MM.1S (cell line): ENCODE data around the gene DDX39B.

Source experiments
- DNase-seq: peaks from one replicate; pipeline ENCODE4 v3.0.0-alpha.2; 2015
- H2AFZ ChIP-seq: fragments of 300-600 bp; sonication (generic); 2 replicates; pipeline ENCODE4 v1.6.0; 2016; ENCODE audit warnings: antibody characterized with exemption, low read length
- H3F3A ChIP-seq: fragments of 300-600 bp; sonication (generic); 2 replicates; pipeline ENCODE4 v1.6.1; 2016; ENCODE audit warnings: mild to moderate bottlenecking, antibody characterized with exemption, low read length, moderate library complexity, mixed read lengths; ENCODE audit not compliant: insufficient read depth
- H3K27ac ChIP-seq: fragments of 300-600 bp; sonication (generic); 2 replicates; pipeline ENCODE4 v1.5.1; 2016; ENCODE audit warnings: mild to moderate bottlenecking, low read length
- H3K27me3 ChIP-seq: fragments of 300-600 bp; sonication (generic); replicated peaks from 2 replicates; pipeline ENCODE4 v1.6.0; 2016; ENCODE audit warnings: low read length; ENCODE audit not compliant: insufficient read depth
- H3K36me3 ChIP-seq: fragments of 300-600 bp; sonication (generic); replicated peaks from 2 replicates; pipeline ENCODE4 v1.6.1; 2016; ENCODE audit warnings: mild to moderate bottlenecking, low read length, mixed read lengths; ENCODE audit not compliant: insufficient read depth
- H3K4me1 ChIP-seq: fragments of 300-600 bp; sonication (generic); 2 replicates; pipeline ENCODE4 v1.6.1; 2016; ENCODE audit warnings: low read length, mixed read lengths
- H3K4me2 ChIP-seq: fragments of 300-600 bp; sonication (generic); 2 replicates; pipeline ENCODE4 v1.6.0; 2016; ENCODE audit warnings: low read depth, low read length
- H3K4me3 ChIP-seq: fragments of 300-600 bp; sonication (generic); 2 replicates; pipeline ENCODE4 v1.5.1; 2016; ENCODE audit warnings: low read length, mixed read lengths
- H3K79me2 ChIP-seq: fragments of 300-600 bp; sonication (generic); 2 replicates; pipeline ENCODE4 v1.6.1; 2016; ENCODE audit warnings: mixed run types, low read length, mixed read lengths
- H3K9ac ChIP-seq: fragments of 300-600 bp; sonication (generic); 2 replicates; pipeline ENCODE4 v1.6.1; 2016; ENCODE audit warnings: low read length, mixed read lengths
- H3K9me2 ChIP-seq: fragments of 300-600 bp; sonication (generic); replicated peaks from 2 replicates; pipeline ENCODE4 v1.6.1; 2016; ENCODE audit warnings: mild to moderate bottlenecking, low read length, mixed read lengths; ENCODE audit not compliant: insufficient read depth
- H3K9me3 ChIP-seq: fragments of 300-600 bp; sonication (generic); replicated peaks from 2 replicates; pipeline ENCODE4 v1.6.1; 2016; ENCODE audit warnings: mild to moderate bottlenecking, low read length, mixed read lengths; ENCODE audit not compliant: insufficient read depth
- H4K20me1 ChIP-seq: fragments of 300-600 bp; sonication (generic); 2 replicates; pipeline ENCODE4 v1.6.1; 2016; ENCODE audit warnings: mild to moderate bottlenecking, low read length, moderate library complexity, mixed read lengths; ENCODE audit not compliant: insufficient read depth
- CTCF ChIP-seq: fragments of 300-600 bp; sonication (generic); IDR thresholded peaks from 2 replicates; pipeline ENCODE4 v1.5.1; 2016; ENCODE audit warnings: antibody characterized with exemption, low read length, mixed read lengths
- EZH2 ChIP-seq: fragments of 300-600 bp; sonication (generic); optimal IDR thresholded peaks from 2 replicates; pipeline ENCODE3; 2017; ENCODE audit warnings: low read depth, mild to moderate bottlenecking, antibody characterized with exemption, low read length, mixed read lengths
- EZH2phosphoT487 ChIP-seq: fragments of 300-600 bp; sonication (generic); IDR thresholded peaks from 2 replicates; pipeline ENCODE4 v1.6.1; 2018; ENCODE audit warnings: antibody characterized with exemption, low read length

DDX39B gene

GRCh38 chr6:31576897-31577578, 35.2 kb upstream of the DDX39B start:
- no peak for TF ChIP-seq EZH2
- no peak for TF ChIP-seq EZH2phosphoT487
- TF ChIP-seq CTCF, result no peak
- no peak for DNase-seq
- H4K20me1 ChIP-seq, result no peaks in the 10 kb centered on the region
- no peaks in the 10 kb centered on the region for H3K9me2 ChIP-seq
- H3F3A ChIP-seq, result peaks cover 4% of the 10 kb centered on the region; the same call in 1 of the 2 replicates
- H2AFZ ChIP-seq, result no peak overlapping the region
- no peaks in the 10 kb centered on the region for H3K9me3 ChIP-seq
- H3K27ac ChIP-seq, result no peak overlapping the region
- no peak overlapping the region for H3K9ac ChIP-seq
- no peak overlapping the region for H3K4me3 ChIP-seq
- no peaks in the 10 kb centered on the region for H3K36me3 ChIP-seq
- peaks cover 79% of the 10 kb centered on the region for H3K27me3 ChIP-seq
- no peaks in the 10 kb centered on the region for H3K79me2 ChIP-seq
- H3K4me1 ChIP-seq, result peaks cover 19% of the 10 kb centered on the region
- no peak overlapping the region for H3K4me2 ChIP-seq

GRCh38 chr6:31575952-31576685, 34.3 kb upstream of the DDX39B start:
- no peaks in the 10 kb centered on the region for H3K79me2 ChIP-seq
- H3K9me3 ChIP-seq, result no peaks in the 10 kb centered on the region
- H3K27ac ChIP-seq, result no peak overlapping the region
- DNase-seq, result no peak
- H2AFZ ChIP-seq, result no peak overlapping the region
- H3K27me3 ChIP-seq, result peaks cover 70% of the 10 kb centered on the region
- H3K9ac ChIP-seq, result no peak overlapping the region
- H3F3A ChIP-seq, result peaks cover 5% of the 10 kb centered on the region; the same call in 1 of the 2 replicates
- no peaks in the 10 kb centered on the region for H4K20me1 ChIP-seq
- no peak overlapping the region for H3K4me3 ChIP-seq
- H3K4me2 ChIP-seq, result no peak overlapping the region
- no peak for TF ChIP-seq EZH2phosphoT487
- no peak for TF ChIP-seq EZH2
- TF ChIP-seq CTCF, result no peak
- H3K4me1 ChIP-seq, result peaks cover 19% of the 10 kb centered on the region
- no peaks in the 10 kb centered on the region for H3K36me3 ChIP-seq
- no peaks in the 10 kb centered on the region for H3K9me2 ChIP-seq

DNA sequence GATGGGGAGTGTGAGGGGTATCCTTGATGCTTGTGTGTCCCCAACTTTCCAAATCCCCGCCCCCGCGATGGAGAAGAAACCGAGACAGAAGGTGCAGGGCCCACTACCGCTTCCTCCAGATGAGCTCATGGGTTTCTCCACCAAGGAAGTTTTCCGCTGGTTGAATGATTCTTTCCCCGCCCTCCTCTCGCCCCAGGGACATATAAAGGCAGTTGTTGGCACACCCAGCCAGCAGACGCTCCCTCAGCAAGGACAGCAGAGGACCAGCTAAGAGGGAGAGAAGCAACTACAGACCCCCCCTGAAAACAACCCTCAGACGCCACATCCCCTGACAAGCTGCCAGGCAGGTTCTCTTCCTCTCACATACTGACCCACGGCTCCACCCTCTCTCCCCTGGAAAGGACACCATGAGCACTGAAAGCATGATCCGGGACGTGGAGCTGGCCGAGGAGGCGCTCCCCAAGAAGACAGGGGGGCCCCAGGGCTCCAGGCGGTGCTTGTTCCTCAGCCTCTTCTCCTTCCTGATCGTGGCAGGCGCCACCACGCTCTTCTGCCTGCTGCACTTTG, 33.6 kb upstream of the DDX39B start, which contains the start of gene TNF:
Gene TNF (plus strand): TSS at position 231 of the 567 bp plus-strand sequence. CDS start 177 bp downstream, at position 408.
- DNase-seq, result no peak

More for the DNA sequence above, 33.6 kb upstream of the DDX39B start, which contains the start of gene TNF:
- no peak within 1 kb of the TSS for H3K9ac ChIP-seq
- H3K36me3 ChIP-seq, result no peaks in the 10 kb centered on the region
- H3F3A ChIP-seq, result peaks cover 5% of the 10 kb centered on the region; the same call in 1 of the 2 replicates
- no peaks in the 10 kb centered on the region for H3K79me2 ChIP-seq
- no peak within 1 kb of the TSS for H3K4me2 ChIP-seq
- H3K27me3 ChIP-seq, result peaks cover 64% of the 10 kb centered on the region
- TF ChIP-seq CTCF (no peak), EZH2phosphoT487 (no peak), EZH2 (no peak)
- no peaks in the 10 kb centered on the region for H3K9me3 ChIP-seq
- no peak within 1 kb of the TSS for H3K27ac ChIP-seq
- no peaks in the 10 kb centered on the region for H4K20me1 ChIP-seq
- no peak within 1 kb of the TSS for H2AFZ ChIP-seq
- H3K4me3 ChIP-seq, result no peak within 1 kb of the TSS
- peaks cover 17% of the 10 kb centered on the region for H3K4me1 ChIP-seq
- H3K9me2 ChIP-seq, result no peaks in the 10 kb centered on the region
